ENCODE measurements around the gene CFAP45.

CFAP45 gene

GRCh38 chr1:159855709-159856108 lies 44.3 kb downstream of the CFAP45 start:
- Histone ChIP-seq H3K9me3 (no peaks in the 10 kb centered on the region), H3K27me3 (peaks cover 39% of the 10 kb centered on the region), H3K27ac (no peak overlapping the region), H3K36me3 (no peaks in the 10 kb centered on the region), H3K4me2 (no peak overlapping the region), H4K20me1 (no peaks in the 10 kb centered on the region), H3K9ac (no peak overlapping the region), H3K4me3 (no peak overlapping the region), H3K4me1 (no peaks in the 10 kb centered on the region)
- TF ChIP-seq Cebpa-rat (IDR thresholded peaks at IDR 0.05) = no peak

GRCh38 chr1:159854693-159855192 lies 45.2 kb downstream of the CFAP45 start:
- peak overlapping the region; percentile 55; the same call in 1 of the 2 replicates for H3K9ac ChIP-seq
- H3K27me3 ChIP-seq = peaks cover 38% of the 10 kb centered on the region
- peak overlapping the region; percentile 65 for H3K4me3 ChIP-seq
- no peaks in the 10 kb centered on the region for H3K36me3 ChIP-seq
- no peaks in the 10 kb centered on the region for H3K9me3 ChIP-seq
- H4K20me1 ChIP-seq = no peaks in the 10 kb centered on the region
- peak overlapping the region; percentile 81 for H3K4me2 ChIP-seq
- TF ChIP-seq Cebpa-rat (IDR thresholded peaks at IDR 0.05) = no peak
- H3K27ac ChIP-seq = no peak overlapping the region
- no peaks in the 10 kb centered on the region for H3K4me1 ChIP-seq

GRCh38 chr1:159854116-159854692 lies 45.8 kb downstream of the CFAP45 start:
- H3K4me3 ChIP-seq = peak overlapping the region; percentile 65
- H3K4me1 ChIP-seq = no peaks in the 10 kb centered on the region
- H3K27me3 ChIP-seq = peaks cover 38% of the 10 kb centered on the region
- H3K27ac ChIP-seq = no peak overlapping the region
- peak overlapping the region; percentile 81 for H3K4me2 ChIP-seq
- TF ChIP-seq Cebpa-rat (IDR thresholded peaks at IDR 0.05) = no peak
- peak overlapping the region; percentile 55; the same call in 1 of the 2 replicates for H3K9ac ChIP-seq
- no peaks in the 10 kb centered on the region for H3K36me3 ChIP-seq
- H3K9me3 ChIP-seq = no peaks in the 10 kb centered on the region
- no peaks in the 10 kb centered on the region for H4K20me1 ChIP-seq

- no peak overlapping the region for H3K9ac ChIP-seq
- H4K20me1 ChIP-seq = no peaks in the 10 kb centered on the region
- H3K27me3 ChIP-seq = peaks cover 38% of the 10 kb centered on the region
- H3K4me3 ChIP-seq = no peak overlapping the region
- no peaks in the 10 kb centered on the region for H3K4me1 ChIP-seq
- no peaks in the 10 kb centered on the region for H3K9me3 ChIP-seq
- no peak overlapping the region for H3K4me2 ChIP-seq
- TF ChIP-seq Cebpa-rat (IDR thresholded peaks at IDR 0.05) = no peak
- H3K27ac ChIP-seq = no peak overlapping the region
- no peaks in the 10 kb centered on the region for H3K36me3 ChIP-seq
These were observed 46.4 kb downstream of the CFAP45 start for GRCh38 chr1:159853417-159854115.

- Histone ChIP-seq H3K27me3 (peaks cover 37% of the 10 kb centered on the region), H4K20me1 (no peaks in the 10 kb centered on the region), H3K27ac (no peak overlapping the region), H3K4me2 (no peak overlapping the region), H3K4me1 (no peaks in the 10 kb centered on the region), H3K9me3 (no peaks in the 10 kb centered on the region), H3K4me3 (no peak overlapping the region), H3K36me3 (no peaks in the 10 kb centered on the region), H3K9ac (no peak overlapping the region)
- no peak for TF ChIP-seq Cebpa-rat (IDR thresholded peaks at IDR 0.05)
These were observed 48.6 kb downstream of the CFAP45 start for GRCh38 chr1:159851407-159851806.

- Histone ChIP-seq H4K20me1 (no peaks in the 10 kb centered on the region), H3K36me3 (no peaks in the 10 kb centered on the region), H3K27ac (no peak overlapping the region), H3K9ac (no peak overlapping the region), H3K4me2 (no peak overlapping the region), H3K9me3 (no peaks in the 10 kb centered on the region), H3K4me1 (no peaks in the 10 kb centered on the region), H3K4me3 (no peak overlapping the region), H3K27me3 (peaks cover 21% of the 10 kb centered on the region)
- no peak for TF ChIP-seq Cebpa-rat (IDR thresholded peaks at IDR 0.05)
These were observed 50.2 kb downstream of the CFAP45 start for GRCh38 chr1:159849626-159850366.

GRCh38 chr1:159848326-159848725 lies 51.6 kb downstream of the CFAP45 start:
- no peak overlapping the region for H3K4me3 ChIP-seq
- H3K27me3 ChIP-seq = peaks cover 7% of the 10 kb centered on the region

GRCh38 chr1:159847231-159847630 lies 52.7 kb downstream of the CFAP45 start:
- Histone ChIP-seq H3K9me3 (no peaks in the 10 kb centered on the region), H3K27ac (no peak overlapping the region), H3K4me1 (no peaks in the 10 kb centered on the region), H4K20me1 (no peaks in the 10 kb centered on the region), H3K4me2 (no peak overlapping the region), H3K36me3 (no peaks in the 10 kb centered on the region), H3K9ac (no peak overlapping the region), H3K27me3 (no peaks in the 10 kb centered on the region; the same call in none of the 2 replicates), H3K4me3 (no peak overlapping the region)
- TF ChIP-seq Cebpa-rat (IDR thresholded peaks at IDR 0.05) = no peak

More at GRCh38 chr1:159848326-159848725, 51.6 kb downstream of the CFAP45 start:
- TF ChIP-seq Cebpa-rat (IDR thresholded peaks at IDR 0.05) = no peak
- no peaks in the 10 kb centered on the region for H4K20me1 ChIP-seq
- no peak overlapping the region for H3K27ac ChIP-seq
- H3K4me1 ChIP-seq = no peaks in the 10 kb centered on the region
- no peaks in the 10 kb centered on the region for H3K36me3 ChIP-seq
- no peak overlapping the region for H3K4me2 ChIP-seq
- no peaks in the 10 kb centered on the region for H3K9me3 ChIP-seq
- H3K9ac ChIP-seq = no peak overlapping the region

- no peaks in the 10 kb centered on the region for H3K36me3 ChIP-seq
- no peaks in the 10 kb centered on the region for H4K20me1 ChIP-seq
- no peak overlapping the region for H3K4me2 ChIP-seq
- no peak overlapping the region for H3K9ac ChIP-seq
- no peaks in the 10 kb centered on the region for H3K4me1 ChIP-seq
- no peaks in the 10 kb centered on the region; the same call in 1 of the 2 replicates for H3K27me3 ChIP-seq
- H3K9me3 ChIP-seq = no peaks in the 10 kb centered on the region
- no peak overlapping the region for H3K27ac ChIP-seq
- TF ChIP-seq Cebpa-rat (IDR thresholded peaks at IDR 0.05) = no peak
- H3K4me3 ChIP-seq = no peak overlapping the region
These were observed 54.0 kb downstream of the CFAP45 start for GRCh38 chr1:159845751-159846629.

All from BLaER1 (cell line).